SK-N-SH treated with all-trans-retinoic acid at 6 μM for 48 hours (cell line): ENCODE data around the gene INSRR.

Source experiments
- ARNTL ChIP-seq: fragments of 450-650 bp; formaldehyde crosslinking; IDR thresholded peaks from 2 replicates; pipeline ENCODE4 v1.5.0; 2020; ENCODE audit warnings: low read depth, mild to moderate bottlenecking, moderate library complexity, borderline replicate concordance
- BACH2 ChIP-seq: fragments of 250-450 bp; sonication (Bioruptor Pico); IDR thresholded peaks from 2 replicates; pipeline ENCODE4 v1.9.0; 2021; ENCODE audit warnings: mild to moderate bottlenecking, borderline replicate concordance
- CREB5 ChIP-seq: fragments of 250-450 bp; sonication (Bioruptor Pico); IDR thresholded peaks from 2 replicates; pipeline ENCODE4 v1.5.1; 2020; ENCODE audit warnings: low read depth, mild to moderate bottlenecking, moderate library complexity
- CSRNP3 ChIP-seq: fragments of 250-450 bp; sonication (Bioruptor Pico); IDR thresholded peaks from 2 replicates; pipeline ENCODE4 v1.5.1; 2021; ENCODE audit warnings: mild to moderate bottlenecking, moderate library complexity
- ESRRG ChIP-seq: fragments of 250-450 bp; sonication (Bioruptor Pico); IDR thresholded peaks from 2 replicates; pipeline ENCODE4 v1.6.1; 2021; ENCODE audit warnings: mild to moderate bottlenecking
- GLIS3 ChIP-seq: fragments of 250-450 bp; sonication (Bioruptor Pico); IDR thresholded peaks from 2 replicates; pipeline ENCODE4 v1.5.0; 2020; ENCODE audit warnings: mild to moderate bottlenecking, moderate library complexity
- OSR1 ChIP-seq: fragments of 250-450 bp; sonication (Bioruptor Pico); IDR thresholded peaks from 2 replicates; pipeline ENCODE4 v1.8.0; 2022; ENCODE audit warnings: moderate library complexity, mild to moderate bottlenecking, inconsistent platforms
- PPARA ChIP-seq: fragments of 250-450 bp; sonication (Bioruptor Pico); IDR thresholded peaks from 2 replicates; pipeline ENCODE4 v1.5.0; 2020; ENCODE audit warnings: mild to moderate bottlenecking, borderline replicate concordance
- ZFP30 ChIP-seq: fragments of 450-650 bp; formaldehyde crosslinking; IDR thresholded peaks from 2 replicates; pipeline ENCODE4 v1.5.0; 2022; ENCODE audit warnings: mild to moderate bottlenecking, moderate library complexity
- ZNF70 ChIP-seq: fragments of 450-650 bp; formaldehyde crosslinking; IDR thresholded peaks from 2 replicates; pipeline ENCODE4 v1.5.0; 2020; ENCODE audit warnings: mild to moderate bottlenecking, moderate library complexity
- ZNF8 ChIP-seq: fragments of 450-650 bp; formaldehyde crosslinking; IDR thresholded peaks from 2 replicates; pipeline ENCODE4 v1.5.0; 2020; ENCODE audit warnings: mild to moderate bottlenecking, moderate library complexity

- no peak for TF ChIP-seq BACH2 (CRISPR knock-in tag)
- no peak for TF ChIP-seq CSRNP3 (CRISPR knock-in tag)
- TF ChIP-seq ZNF8 (CRISPR knock-in tag) = no peak
- TF ChIP-seq ESRRG (CRISPR knock-in tag) = no peak
- TF ChIP-seq GLIS3 (CRISPR knock-in tag) = no peak
- TF ChIP-seq ZFP30 (CRISPR knock-in tag) = no peak
- TF ChIP-seq ARNTL (CRISPR knock-in tag) = no peak
- no peak for TF ChIP-seq OSR1 (CRISPR knock-in tag)
- TF ChIP-seq ZNF70 (CRISPR knock-in tag) = no peak
- no peak for TF ChIP-seq PPARA (CRISPR knock-in tag)
- no peak for TF ChIP-seq CREB5
Observed at GRCh38 chr1:156844638-156845037, 14.3 kb downstream of the INSRR start.
